Natural killer cell (primary cell): Measurements from ENCODE around the gene KRT28. TPM values are rescaled to one million over a fixed set of nuclear protein-coding genes. Genes with fewer than 3 reads are reported as not detected.

Experiments used
- ATAC-seq, 3 donors: fragments of 150-1000 bp in 2 of 3; fragments of 200-7000 bp in 1 of 3; cut with Tn5 transposase; 1 replicate in 1 of 3; 2 replicates in 2 of 3; pipeline ENCODE4 v1.10.0; 2021; ENCODE audit warnings: mild to moderate bottlenecking in 2 of 3, moderate library complexity in 2 of 3
- DNase-seq, 2 donors: peaks; one replicate each; pipeline versions ENCODE4 v3.0.0 to v3.0.0-alpha.2; 2013 to 2021; ENCODE audit warnings: mixed read lengths in 1 of 2
- H3K27ac ChIP-seq: one replicate; pipeline ENCODE4 v1.5.1; 2013; ENCODE audit warnings: mild to moderate bottlenecking, low read length
- H3K27me3 ChIP-seq: one replicate; pipeline ENCODE4 v1.6.1; 2013; ENCODE audit warnings: low read length; ENCODE audit not compliant: control insufficient read depth, insufficient read depth
- H3K36me3 ChIP-seq: one replicate; pipeline ENCODE4 v1.6.1; 2013; ENCODE audit warnings: low read length; ENCODE audit not compliant: control insufficient read depth, insufficient read depth
- H3K4me1 ChIP-seq: one replicate; pipeline ENCODE4 v1.6.1; 2013; ENCODE audit warnings: low read length; ENCODE audit not compliant: control insufficient read depth, insufficient read depth
- H3K4me3 ChIP-seq: one replicate; pipeline ENCODE4 v1.5.1; 2013; ENCODE audit warnings: low read length
- H3K9me3 ChIP-seq: one replicate; pipeline ENCODE4 v1.6.1; 2013; ENCODE audit warnings: low read length; ENCODE audit not compliant: control insufficient read depth, insufficient read depth
- H3K27ac Mint-ChIP-seq, 2 donors: one replicate each; pipeline ENCODE4 v1.8.0; 2022; ENCODE audit warnings: mild to moderate bottlenecking in 2 of 2, mixed read lengths in 2 of 2, moderate library complexity in 1 of 2
- H3K27me3 Mint-ChIP-seq, 2 donors: one replicate each; pipeline ENCODE4 v1.8.0; 2022; ENCODE audit warnings: low read depth in 2 of 2, mixed read lengths in 2 of 2
- H3K36me3 Mint-ChIP-seq: one replicate; pipeline ENCODE4 v1.8.0; 2022; ENCODE audit warnings: mixed read lengths
- H3K4me1 Mint-ChIP-seq, 2 donors: one replicate each; pipeline ENCODE4 v1.8.0; 2022; ENCODE audit warnings: mixed read lengths in 2 of 2
- H3K4me3 Mint-ChIP-seq: one replicate; pipeline ENCODE4 v1.8.0; 2022; ENCODE audit warnings: mild to moderate bottlenecking, moderate library complexity, mixed read lengths
- H3K9me3 Mint-ChIP-seq, 2 donors: one replicate each; pipeline ENCODE4 v1.8.0; 2022; ENCODE audit warnings: mixed read lengths in 2 of 2
- WGBS: methylation state at CpG from one replicate; pipeline ENCODE4 v1.1.7; 2013; ENCODE audit warnings: missing lambda C conversion rate; ENCODE audit not compliant: insufficient coverage; 5-methylcytosine and 5-hydroxymethylcytosine counted together
- intact Hi-C: fragments of 100-400 bp; cut with micrococcal nuclease; formaldehyde crosslinking; loops from one replicate; pipeline ENCODE4 v1.14.2; 2022
- total RNA-seq, 4 donors: library from RNA; stranded (reverse); fragments of 120-200 nt in 1 of 4; gene quantifications; one replicate each; pipeline versions ENCODE4 v1.2.3 to v1.2.4, GENCODE V29; 2013 to 2022
- TF ChIP-seq, protein P1 (sequence below): fragments of 200-600 bp; IDR thresholded peaks from one replicate; pipeline ENCODE4 v1.8.0; 2022; ENCODE audit warnings: antibody characterized with exemption

KRT28 gene
- total RNA-seq, 3 donors from 2014 or later (not counting 1 experiment from before 2014, with no cell fraction given): not detected

- Mint-ChIP-seq H3K4me1 (no peaks in the 10 kb centered on the region), H3K27ac (no peak overlapping the region), H3K36me3 (no peaks in the 10 kb centered on the region), H3K27me3 (peaks cover 11 to 46% of the 10 kb centered on the region in 2 donors), H3K9me3 (no peaks in the 10 kb centered on the region), H3K4me3 (no peak overlapping the region)
- H3K4me3 ChIP-seq: no peak overlapping the region
- intact Hi-C loops: no loop called here
- no peak overlapping the region for H3K27ac ChIP-seq
- no peaks in the 10 kb centered on the region for H3K4me1 ChIP-seq
- ATAC-seq (no peak), DNase-seq (no peak)
- WGBS: 89% methylated on average over 3 of the region's 3 CpGs
- no peaks in the 10 kb centered on the region for H3K36me3 ChIP-seq
- no peaks in the 10 kb centered on the region for H3K9me3 ChIP-seq
- H3K27me3 ChIP-seq: no peaks in the 10 kb centered on the region
- TF ChIP-seq, protein P1, sequence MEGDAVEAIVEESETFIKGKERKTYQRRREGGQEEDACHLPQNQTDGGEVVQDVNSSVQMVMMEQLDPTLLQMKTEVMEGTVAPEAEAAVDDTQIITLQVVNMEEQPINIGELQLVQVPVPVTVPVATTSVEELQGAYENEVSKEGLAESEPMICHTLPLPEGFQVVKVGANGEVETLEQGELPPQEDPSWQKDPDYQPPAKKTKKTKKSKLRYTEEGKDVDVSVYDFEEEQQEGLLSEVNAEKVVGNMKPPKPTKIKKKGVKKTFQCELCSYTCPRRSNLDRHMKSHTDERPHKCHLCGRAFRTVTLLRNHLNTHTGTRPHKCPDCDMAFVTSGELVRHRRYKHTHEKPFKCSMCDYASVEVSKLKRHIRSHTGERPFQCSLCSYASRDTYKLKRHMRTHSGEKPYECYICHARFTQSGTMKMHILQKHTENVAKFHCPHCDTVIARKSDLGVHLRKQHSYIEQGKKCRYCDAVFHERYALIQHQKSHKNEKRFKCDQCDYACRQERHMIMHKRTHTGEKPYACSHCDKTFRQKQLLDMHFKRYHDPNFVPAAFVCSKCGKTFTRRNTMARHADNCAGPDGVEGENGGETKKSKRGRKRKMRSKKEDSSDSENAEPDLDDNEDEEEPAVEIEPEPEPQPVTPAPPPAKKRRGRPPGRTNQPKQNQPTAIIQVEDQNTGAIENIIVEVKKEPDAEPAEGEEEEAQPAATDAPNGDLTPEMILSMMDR: no peak
Observed at GRCh38 chr17:40839194-40839593, 39.4 kb upstream of the KRT28 start.

DNA sequence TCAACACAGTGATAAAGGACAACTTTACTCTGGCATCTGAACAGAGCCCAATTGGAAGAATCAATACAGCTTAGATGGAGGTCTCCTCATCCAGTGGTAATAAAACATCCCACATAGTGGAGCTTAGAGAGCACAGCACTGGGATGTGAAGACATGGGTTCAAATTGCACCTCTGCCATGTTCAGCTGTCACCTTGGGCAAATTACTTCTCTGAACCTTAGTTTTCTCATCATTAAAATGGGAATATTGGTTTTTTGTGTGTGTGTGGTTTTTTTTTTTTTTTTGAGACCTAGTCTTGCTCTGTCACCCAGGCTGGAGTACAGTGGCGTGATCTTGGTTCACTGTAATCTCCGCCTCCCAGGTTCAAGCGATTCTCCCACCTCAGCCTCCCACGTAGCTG is 36.3 kb upstream of the KRT28 start:
- DNase-seq: no peak
- H3K36me3 ChIP-seq: no peaks in the 10 kb centered on the region
- H3K9me3 Mint-ChIP-seq: no peaks in the 10 kb centered on the region
- H3K36me3 Mint-ChIP-seq: no peaks in the 10 kb centered on the region
- no peaks in the 10 kb centered on the region for H3K4me1 ChIP-seq
- H3K4me3 Mint-ChIP-seq: no peak overlapping the region
- intact Hi-C loops: no loop called here
- H3K27ac Mint-ChIP-seq: no peak overlapping the region
- peaks cover 6 to 23% of the 10 kb centered on the region in 2 donors for H3K27me3 Mint-ChIP-seq
- no peak for ATAC-seq
- no peaks in the 10 kb centered on the region for H3K4me1 Mint-ChIP-seq
- H3K4me3 ChIP-seq: no peak overlapping the region
- no peaks in the 10 kb centered on the region for H3K9me3 ChIP-seq
- no peak overlapping the region for H3K27ac ChIP-seq
- 98% methylated on average over 4 of the region's 4 CpGs for WGBS
- H3K27me3 ChIP-seq: no peaks in the 10 kb centered on the region
- TF ChIP-seq, protein P1: no peak

- DNase-seq (no peak), ATAC-seq (no peak)
- Histone ChIP-seq H3K27me3 (peaks cover 3% of the 10 kb centered on the region), H3K9me3 (no peaks in the 10 kb centered on the region), H3K36me3 (no peaks in the 10 kb centered on the region), H3K27ac (no peak overlapping the region), H3K4me3 (no peak overlapping the region), H3K4me1 (no peaks in the 10 kb centered on the region)
- Mint-ChIP-seq H3K4me3 (no peak overlapping the region), H3K36me3 (no peaks in the 10 kb centered on the region), H3K4me1 (no peaks in the 10 kb centered on the region), H3K27me3 (peaks cover 2 to 18% of the 10 kb centered on the region in 2 donors), H3K9me3 (peaks cover 0 to 2% of the 10 kb centered on the region in 2 donors), H3K27ac (no peak overlapping the region)
- intact Hi-C loops: no loop called here
- TF ChIP-seq, protein P1: no peak
Observed at GRCh38 chr17:40833882-40834281, 34.1 kb upstream of the KRT28 start.

- H3K36me3 Mint-ChIP-seq: no peaks in the 10 kb centered on the region
- intact Hi-C loops: no loop called here
- Histone ChIP-seq H3K36me3 (no peaks in the 10 kb centered on the region), H3K4me1 (no peaks in the 10 kb centered on the region), H3K27ac (no peak overlapping the region), H3K27me3 (peaks cover 3% of the 10 kb centered on the region), H3K9me3 (no peaks in the 10 kb centered on the region), H3K4me3 (no peak overlapping the region)
- H3K27ac Mint-ChIP-seq: no peak overlapping the region
- peaks cover 1 to 15% of the 10 kb centered on the region in 2 donors for H3K27me3 Mint-ChIP-seq
- 58% methylated on average over 1 of the region's 3 CpGs for WGBS
- ATAC-seq: no peak
- no peak for DNase-seq
- peaks cover 0 to 2% of the 10 kb centered on the region in 2 donors for H3K9me3 Mint-ChIP-seq
- H3K4me3 Mint-ChIP-seq: no peak overlapping the region
- no peaks in the 10 kb centered on the region for H3K4me1 Mint-ChIP-seq
- TF ChIP-seq, protein P1: no peak
Observed at GRCh38 chr17:40832840-40833239, 33.1 kb upstream of the KRT28 start.
